NCI-H524 (cell line): ENCODE data around the gene ARHGAP30.

Experiments
- DNase-seq, 2 experiments: peaks; one replicate each; lab custom pipeline; 2025; lab: John Stamatoyannopoulos, UW

Gene ARHGAP30

GRCh38 chr1:161013488-161014230 lies 56.0 kb downstream of the ARHGAP30 start:
- no peak for DNase-seq

- no peak for DNase-seq
Measured at GRCh38 chr1:161013131-161013487, 56.6 kb downstream of the ARHGAP30 start.

- DNase-seq: no peak
Measured at GRCh38 chr1:161012420-161012819, 57.3 kb downstream of the ARHGAP30 start.

- DNase-seq: no peak
Measured at GRCh38 chr1:161009602-161010211, 60.0 kb downstream of the ARHGAP30 start.

GRCh38 chr1:161008869-161009510 lies 60.7 kb downstream of the ARHGAP30 start:
- DNase-seq: no peak

- no peak for DNase-seq
Measured at GRCh38 chr1:161007369-161007768, 62.3 kb downstream of the ARHGAP30 start.

GRCh38 chr1:161006563-161006962 lies 63.1 kb downstream of the ARHGAP30 start:
- no peak for DNase-seq

- DNase-seq: peak in 1 of 2 experiments; percentile 10
Measured at GRCh38 chr1:161001525-161001924, 68.2 kb downstream of the ARHGAP30 start.

- DNase-seq: no peak
Measured at GRCh38 chr1:161000736-161001480, 68.8 kb downstream of the ARHGAP30 start.

- no peak for DNase-seq
Measured at GRCh38 chr1:160999376-160999775, 70.3 kb downstream of the ARHGAP30 start.

GRCh38 chr1:160997323-160998038 lies 72.2 kb downstream of the ARHGAP30 start:
- DNase-seq: peak in 1 of 2 experiments; percentile 43
